GM23248 (cell line): ENCODE measurements around the gene WWC1. TPM values are rescaled to one million over a fixed set of nuclear protein-coding genes. Genes with fewer than 3 reads are reported as not detected.

Experiments
- DNase-seq: peaks from one replicate; pipeline ENCODE4 v3.0.0-alpha.2; 2015
- H2AFZ ChIP-seq: fragments of 200-600 bp; sonication (generic); 2 replicates; pipeline ENCODE4 v1.6.1; 2016; ENCODE audit warnings: antibody characterized with exemption
- H3F3A ChIP-seq: fragments of 200-600 bp; sonication (generic); 2 replicates; pipeline ENCODE4 v1.6.1; 2016; ENCODE audit warnings: mild to moderate bottlenecking, antibody characterized with exemption, mixed run types; ENCODE audit not compliant: insufficient read depth
- H3K27ac ChIP-seq: fragments of 200-600 bp; sonication (generic); 2 replicates; pipeline ENCODE4 v1.5.1; 2016; ENCODE audit warnings: mild to moderate bottlenecking
- H3K27me3 ChIP-seq: fragments of 200-600 bp; sonication (generic); replicated peaks from 2 replicates; pipeline ENCODE4 v1.6.1; 2016; ENCODE audit warnings: mild to moderate bottlenecking; ENCODE audit not compliant: insufficient read depth
- H3K36me3 ChIP-seq: fragments of 200-600 bp; sonication (generic); 2 replicates; pipeline ENCODE4 v1.6.1; 2016; ENCODE audit warnings: low read depth, mild to moderate bottlenecking
- H3K4me1 ChIP-seq: fragments of 200-600 bp; sonication (generic); 2 replicates; pipeline ENCODE4 v1.6.1; 2016; ENCODE audit warnings: mild to moderate bottlenecking; ENCODE audit not compliant: insufficient read depth
- H3K4me2 ChIP-seq: fragments of 200-600 bp; sonication (generic); one replicate; pipeline ENCODE4 v1.6.1; 2016; ENCODE audit warnings: mild to moderate bottlenecking; ENCODE audit not compliant: unreplicated experiment
- H3K4me3 ChIP-seq: fragments of 200-600 bp; sonication (generic); 2 replicates; pipeline ENCODE4 v1.5.1; 2016; ENCODE audit warnings: mild to moderate bottlenecking
- H3K79me2 ChIP-seq: fragments of 200-600 bp; sonication (generic); 2 replicates; pipeline ENCODE4 v1.6.1; 2016; ENCODE audit warnings: mild to moderate bottlenecking; ENCODE audit not compliant: insufficient read depth
- H3K9ac ChIP-seq: fragments of 200-600 bp; sonication (generic); 2 replicates; pipeline ENCODE4 v1.6.1; 2016; ENCODE audit warnings: mild to moderate bottlenecking
- H3K9me2 ChIP-seq: fragments of 200-600 bp; sonication (generic); 2 replicates; pipeline ENCODE4 v1.6.1; 2016; ENCODE audit warnings: mixed run types, mild to moderate bottlenecking, moderate library complexity; ENCODE audit not compliant: insufficient read depth
- H3K9me3 ChIP-seq: fragments of 200-600 bp; sonication (generic); one replicate; pipeline ENCODE4 v1.6.1; 2017; ENCODE audit warnings: low read depth
- H4K20me1 ChIP-seq: fragments of 200-600 bp; sonication (generic); 2 replicates; pipeline ENCODE4 v1.6.0; 2016; ENCODE audit not compliant: insufficient read depth
- EZH2 ChIP-seq: fragments of 200-600 bp; sonication (generic); IDR thresholded peaks from 2 replicates; pipeline ENCODE4 v1.6.1; 2018; ENCODE audit warnings: antibody characterized with exemption, mild to moderate bottlenecking; ENCODE audit not compliant: insufficient read depth, poor library complexity, severe bottlenecking
- EZH2phosphoT487 ChIP-seq: fragments of 200-600 bp; sonication (generic); IDR thresholded peaks from 2 replicates; pipeline ENCODE4 v1.6.1; 2018; ENCODE audit warnings: antibody characterized with exemption, moderate library complexity, mild to moderate bottlenecking, low read depth; ENCODE audit not compliant: insufficient read depth
- WGBS, 2 experiments: methylation state at CpG; one replicate each; pipeline ENCODE4 v1.1.6; 2015 to 2017; ENCODE audit warnings: low lambda C conversion rate in 2 of 2, low coverage in 1 of 2; ENCODE audit errors: missing lambda C conversion rate in 2 of 2; 5-methylcytosine and 5-hydroxymethylcytosine counted together
- in situ Hi-C: fragments of 300-500 bp; cut with MboI; formaldehyde crosslinking; loops from 2 replicates; pipeline ENCODE4 v1.15.0; 2020
- polyA plus RNA-seq: library from polyadenylated mRNA; unstranded; fragments of >200 nt; fragmentation: Nextera tagmentation; extraction: Ambion mirVana; gene quantifications from 2 replicates; pipeline ENCODE4 v1.2.1, GENCODE V29; 2016
- total RNA-seq: library from RNA; depleted of rRNA; stranded (reverse); fragments of >200 nt; shearing (Covaris generic); gene quantifications from 2 replicates; pipeline ENCODE4 v1.2.3, GENCODE V29; 2014

Gene WWC1
- total and polyA plus RNA-seq, 2 experiments from 2014 or later = 1.8 to 7.1 TPM

DNA sequence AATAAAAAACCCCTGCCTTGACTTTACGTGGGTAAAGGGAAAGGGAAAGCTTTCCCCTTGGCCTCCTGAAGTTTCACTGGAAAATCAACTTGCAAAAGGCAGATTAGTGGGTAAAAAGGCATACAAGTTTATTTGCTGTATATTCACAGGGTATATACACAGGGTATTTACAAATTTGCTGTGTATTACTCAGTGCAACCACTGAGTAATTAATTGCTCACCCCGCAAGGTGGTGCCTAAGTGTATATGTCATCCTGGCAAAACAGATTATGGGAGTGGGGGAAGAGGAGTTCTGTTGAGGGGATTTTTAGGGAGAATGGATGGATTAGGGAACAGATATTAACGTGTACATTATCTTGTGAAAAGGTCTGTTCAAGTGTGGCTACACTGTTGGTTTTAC is 187.7 kb downstream of the WWC1 start:
- in situ Hi-C loops = no loop called here
- no peaks in the 10 kb centered on the region for H3F3A ChIP-seq
- H3K4me3 ChIP-seq = no peak overlapping the region
- no peaks in the 10 kb centered on the region for H3K9me2 ChIP-seq
- H3K4me1 ChIP-seq = no peaks in the 10 kb centered on the region
- no peak overlapping the region for H3K9ac ChIP-seq
- no peak overlapping the region for H2AFZ ChIP-seq
- no peaks in the 10 kb centered on the region for H4K20me1 ChIP-seq
- no peaks in the 10 kb centered on the region for H3K9me3 ChIP-seq
- H3K79me2 ChIP-seq = no peaks in the 10 kb centered on the region
- no peak overlapping the region for H3K27ac ChIP-seq
- H3K36me3 ChIP-seq = no peaks in the 10 kb centered on the region
- no peak overlapping the region for H3K4me2 ChIP-seq
- 77 to 86% methylated on average over 3 of the region's 3 CpGs for WGBS, 2 experiments
- no peak for DNase-seq
- TF ChIP-seq EZH2phosphoT487 = no peak
- no peak for TF ChIP-seq EZH2
- H3K27me3 ChIP-seq = no peaks in the 10 kb centered on the region

DNA sequence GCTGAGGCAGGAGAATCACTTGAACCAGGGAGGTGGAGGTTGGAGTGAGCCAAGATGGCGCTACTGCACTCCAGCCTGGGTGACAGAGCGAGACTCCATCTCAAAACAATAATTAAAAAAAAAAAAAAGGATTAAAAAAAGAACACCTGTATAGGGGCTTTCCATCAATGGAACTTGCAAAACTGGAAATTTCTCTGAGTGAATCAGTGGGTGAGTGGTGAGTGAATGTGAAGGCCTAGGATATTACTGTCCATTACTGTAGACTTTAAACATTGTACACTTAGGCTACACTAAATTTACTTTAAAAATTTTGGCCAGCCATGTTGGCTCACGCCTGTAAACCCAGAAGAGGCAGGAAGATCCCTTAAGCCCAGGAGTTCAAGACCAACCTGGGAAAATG is 189.2 kb downstream of the WWC1 start:
- Histone ChIP-seq H3K27ac (no peak overlapping the region), H3K36me3 (no peaks in the 10 kb centered on the region), H4K20me1 (no peaks in the 10 kb centered on the region), H3K79me2 (no peaks in the 10 kb centered on the region), H3K9ac (no peak overlapping the region), H3K9me2 (no peaks in the 10 kb centered on the region), H3K4me3 (no peak overlapping the region), H2AFZ (no peak overlapping the region), H3K4me2 (no peak overlapping the region), H3K27me3 (no peaks in the 10 kb centered on the region), H3K9me3 (no peaks in the 10 kb centered on the region), H3F3A (no peaks in the 10 kb centered on the region), H3K4me1 (no peaks in the 10 kb centered on the region)
- whole genome bisulfite sequencing, 2 experiments = 86 to 91% methylated on average over 3 of the region's 3 CpGs
- TF ChIP-seq EZH2 (no peak), EZH2phosphoT487 (no peak)
- no peak for DNase-seq
- in situ Hi-C loops = no loop called here

DNA sequence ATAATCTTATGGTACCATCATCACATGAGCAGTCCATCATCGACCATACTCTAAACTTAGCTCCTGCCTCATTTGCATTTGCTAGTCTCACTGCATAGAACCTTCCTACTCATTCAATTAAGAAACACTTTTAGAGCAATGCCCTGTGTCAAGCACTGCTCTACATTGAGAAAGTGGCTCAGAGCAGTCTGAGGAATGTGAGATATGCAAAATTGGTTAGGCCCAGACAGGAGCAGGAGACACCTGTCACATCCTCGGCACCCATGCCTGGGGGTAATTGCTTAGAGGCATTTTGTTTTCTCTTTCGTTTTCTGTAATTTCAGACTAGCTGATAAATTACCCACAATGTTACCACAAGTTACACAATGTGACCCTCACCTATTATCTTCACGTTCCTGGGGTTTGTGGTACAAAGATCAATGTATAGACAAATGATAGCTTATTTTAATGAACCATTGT is 189.9 kb downstream of the WWC1 start:
- no peaks in the 10 kb centered on the region for H3K9me3 ChIP-seq
- no peaks in the 10 kb centered on the region for H4K20me1 ChIP-seq
- in situ Hi-C loops = no loop called here
- H3K27me3 ChIP-seq = no peaks in the 10 kb centered on the region
- H3K36me3 ChIP-seq = no peaks in the 10 kb centered on the region
- H3K9me2 ChIP-seq = no peaks in the 10 kb centered on the region
- H3K27ac ChIP-seq = no peak overlapping the region
- TF ChIP-seq EZH2phosphoT487 (no peak), EZH2 (no peak)
- 70 to 73% methylated on average over 4 of the region's 4 CpGs for WGBS, 2 experiments
- H3K4me3 ChIP-seq = no peak overlapping the region
- no peak for DNase-seq
- H3K9ac ChIP-seq = no peak overlapping the region
- H3K79me2 ChIP-seq = no peaks in the 10 kb centered on the region
- H2AFZ ChIP-seq = no peak overlapping the region
- no peak overlapping the region for H3K4me2 ChIP-seq
- no peaks in the 10 kb centered on the region for H3F3A ChIP-seq
- H3K4me1 ChIP-seq = peaks cover 4% of the 10 kb centered on the region; the same call in 1 of the 2 replicates

DNA sequence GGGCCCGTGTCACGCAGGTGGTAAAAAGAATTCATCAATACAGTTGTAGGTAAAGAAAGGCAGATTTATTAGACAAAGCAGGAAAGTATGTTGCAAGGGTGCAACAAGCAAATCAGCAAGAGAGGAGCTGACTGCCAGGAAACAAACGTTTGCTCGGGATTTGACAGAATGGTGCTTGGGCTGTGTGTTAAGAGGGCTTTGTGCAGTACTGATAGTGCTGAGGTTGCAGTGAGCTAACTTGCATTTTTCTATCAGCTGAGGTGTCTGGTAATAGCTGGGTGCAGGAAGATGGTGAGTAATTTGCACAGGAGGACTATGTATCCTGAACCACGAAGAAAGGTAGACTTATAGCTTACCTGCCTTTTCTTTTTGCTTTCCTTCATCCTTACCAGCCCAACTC is 190.9 kb downstream of the WWC1 start:
- Histone ChIP-seq H3F3A (no peaks in the 10 kb centered on the region), H3K4me3 (no peak overlapping the region), H4K20me1 (no peaks in the 10 kb centered on the region), H3K4me2 (no peak overlapping the region), H3K9me3 (no peaks in the 10 kb centered on the region), H3K9me2 (no peaks in the 10 kb centered on the region), H3K79me2 (peaks cover 10% of the 10 kb centered on the region), H3K9ac (no peak overlapping the region), H3K36me3 (no peaks in the 10 kb centered on the region), H2AFZ (no peak overlapping the region), H3K4me1 (peaks cover 5% of the 10 kb centered on the region; the same call in 1 of the 2 replicates), H3K27ac (no peak overlapping the region), H3K27me3 (no peaks in the 10 kb centered on the region)
- 71 to 78% methylated on average over 5 of the region's 5 CpGs for WGBS, 2 experiments
- DNase-seq = no peak
- in situ Hi-C loops = no loop called here
- TF ChIP-seq EZH2 (no peak), EZH2phosphoT487 (no peak)
